ENCODE data around the gene ETS1. TPM values are rescaled to one million over a fixed set of nuclear protein-coding genes. Genes with fewer than 3 reads are reported as not detected.
A peak's percentile ranks its signal among the peaks of the same experiment; 100 is the strongest.

ETS1 gene
- total RNA-seq, 1 donor, result 67.3 TPM

DNA sequence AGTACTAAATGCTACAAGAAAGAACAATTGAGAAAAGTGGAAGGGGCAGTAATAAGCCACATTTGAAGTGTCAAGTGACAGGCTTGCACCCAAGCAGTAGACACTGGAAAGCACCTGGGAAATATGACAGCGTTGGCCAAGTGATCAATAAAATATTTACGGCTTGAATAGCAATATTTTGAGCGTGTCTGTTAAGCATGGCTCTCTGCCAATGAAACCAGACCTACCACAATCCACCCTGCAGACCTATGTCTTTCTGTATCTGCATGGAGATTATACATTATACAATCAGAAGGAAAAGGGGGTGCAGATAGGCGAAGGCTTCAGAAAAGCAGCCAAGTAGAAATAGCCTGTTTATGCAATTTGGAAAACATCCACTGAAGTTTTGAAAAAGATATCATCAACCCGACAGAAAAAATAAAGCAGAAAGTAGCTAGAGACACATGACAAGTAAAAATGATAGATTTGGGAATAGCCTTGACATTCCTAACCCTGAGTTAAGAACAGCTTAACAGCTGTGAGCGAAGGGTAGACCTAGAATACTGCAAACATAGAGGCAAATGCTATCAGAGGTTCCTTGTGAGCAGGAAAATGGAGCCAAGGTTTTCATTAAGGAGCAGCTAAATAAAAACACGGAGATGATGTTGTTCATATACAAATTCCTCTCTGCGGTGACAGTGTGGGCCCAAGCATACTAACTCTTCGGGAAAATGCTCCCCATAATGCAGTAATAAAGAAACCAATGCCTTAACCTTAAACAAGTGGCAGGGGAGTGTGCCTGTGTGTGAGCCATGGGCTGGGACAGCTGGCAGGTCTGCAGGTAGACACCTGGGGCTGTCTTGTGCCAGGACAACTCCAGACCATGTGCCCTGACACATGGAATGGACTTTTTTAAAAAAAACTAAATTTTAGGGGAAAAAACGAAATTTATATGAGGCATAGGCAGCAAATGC, 71.3 kb downstream of the ETS1 start:
- DNase-seq (ENCODE audit: insufficient read length, low spot score, missing footprints), result no peak
- H3K4me1 ChIP-seq (ENCODE audit: insufficient read depth, low read length), result peaks cover 72% of the 10 kb centered on the region
- H3K4me2 ChIP-seq (ENCODE audit: insufficient read depth, low read length), result peak overlapping the region; percentile 96
- H3K79me2 ChIP-seq (ENCODE audit: insufficient read depth, low read length), result peaks cover 100% of the 10 kb centered on the region
- peak overlapping the region; percentile 9 for H3K4me3 ChIP-seq (ENCODE audit: insufficient read depth, low read length)
- no peaks in the 10 kb centered on the region for H3K9me3 ChIP-seq (ENCODE audit: low read depth, low read length)
- H3K27ac ChIP-seq (ENCODE audit: low read depth, low read length), result peak overlapping the region; percentile 98
- H3K36me3 ChIP-seq (ENCODE audit: insufficient read depth, low read length), result peaks cover 32% of the 10 kb centered on the region
- no peaks in the 10 kb centered on the region for H3K27me3 ChIP-seq (ENCODE audit: insufficient read depth, low read length)
- H2AFZ ChIP-seq (ENCODE audit: low read length), result no peak overlapping the region
- no peak for TF ChIP-seq CTCF (IDR thresholded peaks at IDR 0.05; ENCODE audit: extremely low read depth, low read depth, low read length)
- H4K20me1 ChIP-seq (ENCODE audit: insufficient read depth, low read length), result peaks cover 72% of the 10 kb centered on the region

GRCh38 chr11:128515086-128515485, 72.3 kb downstream of the ETS1 start:
- no peak for TF ChIP-seq CTCF (IDR thresholded peaks at IDR 0.05; ENCODE audit: extremely low read depth, low read depth, low read length)
- Histone ChIP-seq H3K4me2 (ENCODE audit: insufficient read depth, low read length) (peak overlapping the region; percentile 96), H3K36me3 (ENCODE audit: insufficient read depth, low read length) (peaks cover 32% of the 10 kb centered on the region), H3K9me3 (ENCODE audit: low read depth, low read length) (no peaks in the 10 kb centered on the region), H3K27ac (ENCODE audit: low read depth, low read length) (peak overlapping the region; percentile 98), H3K27me3 (ENCODE audit: insufficient read depth, low read length) (no peaks in the 10 kb centered on the region), H3K4me1 (ENCODE audit: insufficient read depth, low read length) (peaks cover 76% of the 10 kb centered on the region), H3K79me2 (ENCODE audit: insufficient read depth, low read length) (peaks cover 100% of the 10 kb centered on the region), H2AFZ (ENCODE audit: low read length) (no peak overlapping the region), H4K20me1 (ENCODE audit: insufficient read depth, low read length) (peaks cover 81% of the 10 kb centered on the region), H3K4me3 (ENCODE audit: insufficient read depth, low read length) (no peak overlapping the region)
- peak; percentile 52 for DNase-seq (ENCODE audit: insufficient read length, low spot score, missing footprints)

GRCh38 chr11:128513915-128514681, 73.3 kb downstream of the ETS1 start:
- Histone ChIP-seq H3K27me3 (ENCODE audit: insufficient read depth, low read length) (no peaks in the 10 kb centered on the region), H3K4me2 (ENCODE audit: insufficient read depth, low read length) (peak overlapping the region; percentile 15), H3K9me3 (ENCODE audit: low read depth, low read length) (no peaks in the 10 kb centered on the region), H3K4me3 (ENCODE audit: insufficient read depth, low read length) (no peak overlapping the region), H2AFZ (ENCODE audit: low read length) (no peak overlapping the region), H3K27ac (ENCODE audit: low read depth, low read length) (peak overlapping the region; percentile 98), H4K20me1 (ENCODE audit: insufficient read depth, low read length) (peaks cover 86% of the 10 kb centered on the region), H3K4me1 (ENCODE audit: insufficient read depth, low read length) (peaks cover 78% of the 10 kb centered on the region), H3K36me3 (ENCODE audit: insufficient read depth, low read length) (peaks cover 32% of the 10 kb centered on the region), H3K79me2 (ENCODE audit: insufficient read depth, low read length) (peaks cover 99% of the 10 kb centered on the region)
- no peak for DNase-seq (ENCODE audit: insufficient read length, low spot score, missing footprints)
- TF ChIP-seq CTCF (IDR thresholded peaks at IDR 0.05; ENCODE audit: extremely low read depth, low read depth, low read length), result no peak
